GM23248 (cell line): ENCODE results near the gene APOL4. TPM values are rescaled to one million over a fixed set of nuclear protein-coding genes. Genes with fewer than 3 reads are reported as not detected.
A peak's percentile ranks its signal among the peaks of the same experiment; 100 is the strongest.

Experiments
- DNase-seq: peaks from one replicate; pipeline ENCODE4 v3.0.0-alpha.2; 2015
- H2AFZ ChIP-seq: fragments of 200-600 bp; sonication (generic); 2 replicates; pipeline ENCODE4 v1.6.1; 2016; ENCODE audit warnings: antibody characterized with exemption
- H3F3A ChIP-seq: fragments of 200-600 bp; sonication (generic); 2 replicates; pipeline ENCODE4 v1.6.1; 2016; ENCODE audit warnings: mild to moderate bottlenecking, antibody characterized with exemption, mixed run types; ENCODE audit not compliant: insufficient read depth
- H3K27ac ChIP-seq: fragments of 200-600 bp; sonication (generic); 2 replicates; pipeline ENCODE4 v1.5.1; 2016; ENCODE audit warnings: mild to moderate bottlenecking
- H3K27me3 ChIP-seq: fragments of 200-600 bp; sonication (generic); replicated peaks from 2 replicates; pipeline ENCODE4 v1.6.1; 2016; ENCODE audit warnings: mild to moderate bottlenecking; ENCODE audit not compliant: insufficient read depth
- H3K36me3 ChIP-seq: fragments of 200-600 bp; sonication (generic); 2 replicates; pipeline ENCODE4 v1.6.1; 2016; ENCODE audit warnings: low read depth, mild to moderate bottlenecking
- H3K4me1 ChIP-seq: fragments of 200-600 bp; sonication (generic); 2 replicates; pipeline ENCODE4 v1.6.1; 2016; ENCODE audit warnings: mild to moderate bottlenecking; ENCODE audit not compliant: insufficient read depth
- H3K4me2 ChIP-seq: fragments of 200-600 bp; sonication (generic); one replicate; pipeline ENCODE4 v1.6.1; 2016; ENCODE audit warnings: mild to moderate bottlenecking; ENCODE audit not compliant: unreplicated experiment
- H3K4me3 ChIP-seq: fragments of 200-600 bp; sonication (generic); 2 replicates; pipeline ENCODE4 v1.5.1; 2016; ENCODE audit warnings: mild to moderate bottlenecking
- H3K79me2 ChIP-seq: fragments of 200-600 bp; sonication (generic); 2 replicates; pipeline ENCODE4 v1.6.1; 2016; ENCODE audit warnings: mild to moderate bottlenecking; ENCODE audit not compliant: insufficient read depth
- H3K9ac ChIP-seq: fragments of 200-600 bp; sonication (generic); 2 replicates; pipeline ENCODE4 v1.6.1; 2016; ENCODE audit warnings: mild to moderate bottlenecking
- H3K9me2 ChIP-seq: fragments of 200-600 bp; sonication (generic); 2 replicates; pipeline ENCODE4 v1.6.1; 2016; ENCODE audit warnings: mixed run types, mild to moderate bottlenecking, moderate library complexity; ENCODE audit not compliant: insufficient read depth
- H3K9me3 ChIP-seq: fragments of 200-600 bp; sonication (generic); one replicate; pipeline ENCODE4 v1.6.1; 2017; ENCODE audit warnings: low read depth
- H4K20me1 ChIP-seq: fragments of 200-600 bp; sonication (generic); 2 replicates; pipeline ENCODE4 v1.6.0; 2016; ENCODE audit not compliant: insufficient read depth
- EZH2 ChIP-seq: fragments of 200-600 bp; sonication (generic); IDR thresholded peaks from 2 replicates; pipeline ENCODE4 v1.6.1; 2018; ENCODE audit warnings: antibody characterized with exemption, mild to moderate bottlenecking; ENCODE audit not compliant: insufficient read depth, poor library complexity, severe bottlenecking
- EZH2phosphoT487 ChIP-seq: fragments of 200-600 bp; sonication (generic); IDR thresholded peaks from 2 replicates; pipeline ENCODE4 v1.6.1; 2018; ENCODE audit warnings: antibody characterized with exemption, moderate library complexity, mild to moderate bottlenecking, low read depth; ENCODE audit not compliant: insufficient read depth
- WGBS, 2 experiments: methylation state at CpG; one replicate each; pipeline ENCODE4 v1.1.6; 2015 to 2017; ENCODE audit warnings: low lambda C conversion rate in 2 of 2, low coverage in 1 of 2; ENCODE audit errors: missing lambda C conversion rate in 2 of 2; 5-methylcytosine and 5-hydroxymethylcytosine counted together
- in situ Hi-C: fragments of 300-500 bp; cut with MboI; formaldehyde crosslinking; loops from 2 replicates; pipeline ENCODE4 v1.15.0; 2020
- polyA plus RNA-seq: library from polyadenylated mRNA; unstranded; fragments of >200 nt; fragmentation: Nextera tagmentation; extraction: Ambion mirVana; gene quantifications from 2 replicates; pipeline ENCODE4 v1.2.1, GENCODE V29; 2016
- total RNA-seq: library from RNA; depleted of rRNA; stranded (reverse); fragments of >200 nt; shearing (Covaris generic); gene quantifications from 2 replicates; pipeline ENCODE4 v1.2.3, GENCODE V29; 2014

APOL4 gene
- total and polyA plus RNA-seq, 2 experiments from 2014 or later, result not detected

GRCh38 chr22:36180928-36181327 is 20.7 kb downstream of the APOL4 start:
- no peak for DNase-seq
- no peaks in the 10 kb centered on the region for H3F3A ChIP-seq
- H3K36me3 ChIP-seq, result no peaks in the 10 kb centered on the region
- in situ Hi-C loops, result loop anchor here (5.0 to 25.0 kb wide), 2 partner anchors 34 to 306 kb away; partner anchors contain the start of gene TXN2
- H4K20me1 ChIP-seq, result no peaks in the 10 kb centered on the region
- no peak overlapping the region for H2AFZ ChIP-seq
- no peak overlapping the region for H3K9ac ChIP-seq
- no peak overlapping the region for H3K27ac ChIP-seq
- no peaks in the 10 kb centered on the region for H3K9me2 ChIP-seq
- WGBS, 2 experiments, result 67 to 73% methylated on average over 6 of the region's 6 CpGs
- no peaks in the 10 kb centered on the region for H3K9me3 ChIP-seq
- H3K27me3 ChIP-seq, result no peaks in the 10 kb centered on the region
- no peak overlapping the region for H3K4me3 ChIP-seq
- TF ChIP-seq EZH2phosphoT487 (no peak), EZH2 (no peak)
- no peaks in the 10 kb centered on the region for H3K79me2 ChIP-seq
- H3K4me2 ChIP-seq, result no peak overlapping the region
- peaks cover 7% of the 10 kb centered on the region for H3K4me1 ChIP-seq

GRCh38 chr22:36180038-36180880 is 21.4 kb downstream of the APOL4 start:
- in situ Hi-C loops, result loop anchor here (5.0 to 25.0 kb wide), 2 partner anchors 33 to 307 kb away; partner anchors contain the start of gene TXN2
- WGBS, 2 experiments, result 44% methylated on average over 22 of the region's 22 CpGs
- TF ChIP-seq EZH2, result no peak
- no peak for TF ChIP-seq EZH2phosphoT487
- no peaks in the 10 kb centered on the region for H3K36me3 ChIP-seq
- no peak overlapping the region for H3K4me2 ChIP-seq
- H3K27ac ChIP-seq, result no peak overlapping the region
- H3K27me3 ChIP-seq, result no peaks in the 10 kb centered on the region
- no peak overlapping the region for H2AFZ ChIP-seq
- peaks cover 7% of the 10 kb centered on the region for H3K4me1 ChIP-seq
- no peak overlapping the region for H3K4me3 ChIP-seq
- no peaks in the 10 kb centered on the region for H3K79me2 ChIP-seq
- H3K9ac ChIP-seq, result no peak overlapping the region
- no peaks in the 10 kb centered on the region for H4K20me1 ChIP-seq
- peak; percentile 81 for DNase-seq
- H3K9me3 ChIP-seq, result no peaks in the 10 kb centered on the region
- no peaks in the 10 kb centered on the region for H3F3A ChIP-seq
- no peaks in the 10 kb centered on the region for H3K9me2 ChIP-seq

- in situ Hi-C loops, result loop anchor here (25.0 kb wide), 1 partner anchor 310 kb away; the partner anchor contains the start of gene TXN2
These were observed 24.4 kb downstream of the APOL4 start for GRCh38 chr22:36177160-36177559.

GRCh38 chr22:36175892-36176291 is 25.7 kb downstream of the APOL4 start:
- H3F3A ChIP-seq, result no peaks in the 10 kb centered on the region
- H3K9me3 ChIP-seq, result no peaks in the 10 kb centered on the region
- no peaks in the 10 kb centered on the region for H3K27me3 ChIP-seq
- WGBS, 2 experiments, result 0 to 3% methylated on average over 1 of the region's 1 CpG
- no peaks in the 10 kb centered on the region for H4K20me1 ChIP-seq
- H2AFZ ChIP-seq, result no peak overlapping the region
- no peak overlapping the region for H3K4me2 ChIP-seq
- no peak overlapping the region for H3K9ac ChIP-seq
- H3K36me3 ChIP-seq, result no peaks in the 10 kb centered on the region
- H3K27ac ChIP-seq, result no peak overlapping the region
- H3K4me1 ChIP-seq, result no peaks in the 10 kb centered on the region
- no peaks in the 10 kb centered on the region for H3K79me2 ChIP-seq
- TF ChIP-seq EZH2 (no peak), EZH2phosphoT487 (no peak)
- no peak overlapping the region for H3K4me3 ChIP-seq
- in situ Hi-C loops, result loop anchor here (25.0 kb wide), 1 partner anchor 311 kb away; the partner anchor contains the start of gene TXN2
- no peak for DNase-seq
- H3K9me2 ChIP-seq, result no peaks in the 10 kb centered on the region

More at GRCh38 chr22:36177160-36177559, 24.4 kb downstream of the APOL4 start:
- H3K4me2 ChIP-seq, result no peak overlapping the region
- H3K4me3 ChIP-seq, result no peak overlapping the region
- no peaks in the 10 kb centered on the region for H3K4me1 ChIP-seq
- no peaks in the 10 kb centered on the region for H4K20me1 ChIP-seq
- H3K9ac ChIP-seq, result no peak overlapping the region
- H3K9me3 ChIP-seq, result no peaks in the 10 kb centered on the region
- 52 to 60% methylated on average over 3 of the region's 3 CpGs for WGBS, 2 experiments
- H3F3A ChIP-seq, result no peaks in the 10 kb centered on the region
- H2AFZ ChIP-seq, result no peak overlapping the region
- no peak overlapping the region for H3K27ac ChIP-seq
- no peak for DNase-seq
- no peaks in the 10 kb centered on the region for H3K36me3 ChIP-seq
- no peaks in the 10 kb centered on the region for H3K79me2 ChIP-seq
- H3K9me2 ChIP-seq, result no peaks in the 10 kb centered on the region
- no peaks in the 10 kb centered on the region for H3K27me3 ChIP-seq
- no peak for TF ChIP-seq EZH2
- TF ChIP-seq EZH2phosphoT487, result no peak
